ENCODE results near the gene PRMT1.
A peak's percentile ranks its signal among the peaks of the same experiment; 100 is the strongest.

Gene PRMT1

DNA sequence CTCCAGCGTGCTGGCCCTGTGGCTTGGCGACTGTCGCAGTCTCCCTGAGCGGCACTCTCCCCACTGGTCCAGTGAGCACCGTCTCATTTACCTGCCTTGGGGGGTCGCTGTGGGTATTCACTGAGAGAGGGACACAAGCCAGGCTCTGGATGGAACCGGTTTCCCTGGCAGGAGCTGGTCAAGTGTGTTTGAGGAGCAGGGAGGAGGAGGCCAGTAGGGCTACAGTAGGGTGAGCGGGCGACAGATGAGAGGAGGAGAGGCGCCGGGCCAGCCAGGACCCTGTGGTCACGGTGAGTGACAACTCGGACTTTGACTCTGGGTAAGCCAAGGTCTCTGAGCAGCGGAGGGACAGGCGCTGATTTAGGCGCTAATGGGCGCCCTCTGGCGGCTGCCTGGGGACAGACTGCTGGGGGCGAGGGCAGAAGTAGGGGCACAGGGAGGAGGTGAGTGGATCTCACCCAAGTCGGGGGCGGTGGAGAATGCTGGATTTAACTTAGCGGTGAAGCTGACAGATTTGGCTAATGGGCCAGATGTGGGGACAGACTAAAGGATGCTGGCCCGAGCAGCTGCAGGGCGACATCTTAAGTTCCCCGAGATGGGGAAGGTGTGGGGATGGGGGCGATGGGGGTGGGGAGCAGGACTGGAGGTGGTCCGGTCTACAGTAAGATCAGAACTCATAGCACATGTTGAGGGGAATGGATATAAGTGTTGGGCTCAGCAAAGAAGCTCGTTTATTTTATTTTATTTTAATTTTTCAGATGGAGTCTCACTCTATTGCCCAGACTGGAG is 4.7 kb upstream of the PRMT1 start:
- peak; percentile 71 for DNase-seq

DNA sequence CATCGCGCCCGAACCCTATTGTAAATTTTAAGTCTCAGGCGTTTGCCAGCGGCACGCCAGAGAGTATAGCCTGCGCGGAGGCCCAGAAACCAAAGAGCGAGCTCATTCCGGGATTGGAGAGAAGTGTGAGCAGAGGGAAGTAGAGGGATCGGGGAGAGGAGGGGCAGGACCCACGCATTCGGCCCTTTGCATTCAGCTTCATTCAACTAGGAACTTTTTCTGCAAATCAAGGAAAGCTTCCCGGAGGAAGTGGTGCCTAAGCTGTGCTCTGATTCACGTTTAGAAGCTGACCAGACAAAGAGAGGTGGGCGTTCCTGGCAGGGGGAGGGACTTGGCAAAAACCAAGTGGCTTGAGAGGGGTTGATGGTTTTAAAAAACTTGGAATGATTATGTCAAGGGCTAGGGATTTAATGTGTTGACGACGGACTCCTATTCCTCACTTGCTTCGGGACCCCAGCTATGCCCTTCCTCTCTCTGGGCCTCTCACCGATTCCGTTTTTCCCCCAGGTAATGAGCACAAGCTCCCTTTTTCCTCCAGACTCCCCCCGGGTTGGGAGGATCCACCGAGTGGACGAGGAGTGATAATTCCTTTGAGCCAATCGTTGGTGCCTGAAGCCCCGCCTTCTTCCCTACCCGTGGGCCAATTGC is 811 bp upstream of the PRMT1 start:
- DNase-seq, result no peak

DNA sequence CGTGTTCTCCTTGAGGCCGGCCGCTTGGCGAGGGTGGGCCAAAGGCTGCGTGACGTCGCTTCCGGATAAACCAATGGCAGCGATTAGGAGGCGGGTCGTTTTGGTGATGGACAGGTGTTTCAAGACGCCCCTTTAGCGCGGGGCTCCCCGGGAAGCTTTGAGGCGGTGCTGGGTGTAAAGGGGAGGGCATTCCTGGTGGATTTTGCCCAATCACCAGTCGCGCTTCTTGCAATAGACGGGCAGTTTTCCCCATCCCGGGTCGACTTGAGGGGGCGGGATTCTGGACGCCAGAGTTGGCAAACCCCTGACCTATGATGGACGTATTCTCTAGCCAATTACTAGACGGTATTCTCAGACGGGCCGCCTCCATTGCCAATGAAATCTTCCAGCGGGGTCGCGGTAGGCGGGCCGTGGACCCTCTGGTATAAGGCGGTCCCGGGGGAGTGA is 264 bp upstream of the PRMT1 start:
- peak; percentile 100 for DNase-seq

DNA sequence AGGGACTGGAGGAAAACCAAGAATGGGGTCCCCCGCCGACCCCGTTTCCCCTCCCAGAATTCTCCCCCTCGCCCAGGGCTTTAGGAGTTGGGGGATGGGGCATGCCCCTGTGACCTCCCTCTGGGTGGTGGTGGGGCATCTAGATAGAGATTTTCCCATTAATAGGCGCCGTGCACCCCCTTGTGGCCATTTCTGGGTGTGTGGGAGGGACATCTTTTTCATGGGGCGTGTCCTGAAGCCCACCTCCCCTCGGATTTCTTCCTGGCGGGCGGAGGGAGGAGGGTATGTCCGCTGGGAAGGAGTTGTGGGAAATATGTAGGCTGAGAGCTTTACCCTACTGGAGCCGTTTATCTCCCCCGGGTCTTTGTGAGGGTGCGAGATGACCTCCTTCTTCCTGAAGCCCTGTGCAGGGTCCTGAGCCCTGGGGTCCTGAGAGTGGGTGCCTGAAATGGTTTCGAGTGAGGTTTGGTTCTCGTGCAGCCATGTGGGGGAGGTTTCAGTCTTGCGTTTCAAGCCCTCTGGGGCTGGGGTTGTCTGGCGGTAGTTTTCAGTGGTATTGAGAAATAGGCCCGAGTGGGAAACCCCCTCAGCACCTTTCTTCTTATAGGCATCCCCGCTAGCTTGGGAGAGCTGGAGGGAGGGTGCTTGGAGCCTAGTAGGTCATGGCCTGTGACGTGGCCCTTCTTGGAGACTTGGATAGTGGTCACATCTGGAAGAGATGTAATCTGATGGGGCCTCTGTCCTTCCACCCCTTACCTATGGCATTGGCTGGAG is 1.0 kb downstream of the PRMT1 start:
- peak; percentile 85 for DNase-seq

DNA sequence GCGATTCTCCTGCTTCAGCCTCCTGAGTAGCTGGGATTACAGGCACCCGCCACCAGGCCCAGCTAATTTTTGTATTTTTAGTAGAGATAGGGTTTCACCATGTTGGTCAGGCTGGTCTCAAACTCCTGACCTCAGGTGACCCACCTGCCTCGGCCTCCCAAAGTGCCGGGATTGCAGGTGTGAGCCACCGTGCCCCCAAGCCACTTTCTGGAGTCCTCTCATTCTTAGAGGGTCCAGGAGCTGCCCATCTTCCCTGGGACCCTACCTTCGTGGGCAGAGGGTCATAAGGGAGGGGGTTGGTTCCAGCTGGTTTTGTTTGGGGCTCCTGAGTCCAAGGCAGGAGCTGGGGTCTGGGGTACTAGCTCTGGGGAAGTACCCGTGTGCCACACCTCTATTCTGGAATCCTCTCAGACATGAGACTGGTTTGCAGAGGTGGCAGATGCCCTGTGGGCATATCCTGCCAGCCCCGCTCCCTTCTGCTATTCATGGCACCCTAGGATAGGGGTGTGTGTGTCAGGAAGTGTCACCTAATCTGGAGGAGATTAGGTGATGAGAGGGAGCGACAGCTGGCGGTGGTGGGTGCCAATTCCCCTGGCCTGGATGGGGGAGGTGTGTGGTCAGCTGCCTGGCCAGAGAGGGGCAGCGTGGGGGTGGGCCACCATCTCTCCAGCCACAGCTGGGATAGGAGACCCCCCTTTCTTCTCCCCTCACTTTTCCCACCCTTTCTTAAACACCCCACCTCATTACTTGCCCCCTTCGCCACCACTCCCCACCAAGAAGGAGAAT is 2.1 kb downstream of the PRMT1 start:
- DNase-seq, result no peak

DNA sequence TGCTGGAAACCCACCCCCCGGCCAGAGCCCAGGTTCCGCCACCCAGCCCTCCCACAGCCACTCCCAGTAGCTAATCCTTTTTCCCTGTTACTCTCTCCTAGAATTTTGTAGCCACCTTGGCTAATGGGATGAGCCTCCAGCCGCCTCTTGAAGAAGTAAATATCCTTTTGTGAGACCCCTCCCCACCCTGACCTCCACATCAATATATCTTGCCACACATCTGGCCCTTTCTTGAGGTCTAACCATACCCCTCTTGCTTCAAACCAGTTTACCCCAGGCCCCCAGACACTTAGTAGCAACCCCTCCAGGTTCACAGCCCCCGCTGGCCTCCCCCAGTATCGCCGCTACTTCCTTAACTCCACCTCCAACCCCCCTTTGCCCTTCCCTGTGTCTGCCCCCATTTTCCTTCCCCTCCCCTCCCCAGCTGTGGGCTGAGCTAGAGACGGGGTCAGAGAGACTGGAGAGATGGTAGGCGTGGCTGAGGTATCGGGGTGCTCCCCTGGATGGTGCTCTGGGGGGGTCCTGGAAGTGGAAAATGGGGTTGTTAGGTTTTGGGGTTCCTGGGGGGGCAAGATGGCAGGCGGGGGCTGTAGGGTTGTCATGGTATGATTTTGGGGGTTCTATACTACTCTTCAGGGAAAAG is 2.8 kb downstream of the PRMT1 start:
- no peak for DNase-seq

DNA sequence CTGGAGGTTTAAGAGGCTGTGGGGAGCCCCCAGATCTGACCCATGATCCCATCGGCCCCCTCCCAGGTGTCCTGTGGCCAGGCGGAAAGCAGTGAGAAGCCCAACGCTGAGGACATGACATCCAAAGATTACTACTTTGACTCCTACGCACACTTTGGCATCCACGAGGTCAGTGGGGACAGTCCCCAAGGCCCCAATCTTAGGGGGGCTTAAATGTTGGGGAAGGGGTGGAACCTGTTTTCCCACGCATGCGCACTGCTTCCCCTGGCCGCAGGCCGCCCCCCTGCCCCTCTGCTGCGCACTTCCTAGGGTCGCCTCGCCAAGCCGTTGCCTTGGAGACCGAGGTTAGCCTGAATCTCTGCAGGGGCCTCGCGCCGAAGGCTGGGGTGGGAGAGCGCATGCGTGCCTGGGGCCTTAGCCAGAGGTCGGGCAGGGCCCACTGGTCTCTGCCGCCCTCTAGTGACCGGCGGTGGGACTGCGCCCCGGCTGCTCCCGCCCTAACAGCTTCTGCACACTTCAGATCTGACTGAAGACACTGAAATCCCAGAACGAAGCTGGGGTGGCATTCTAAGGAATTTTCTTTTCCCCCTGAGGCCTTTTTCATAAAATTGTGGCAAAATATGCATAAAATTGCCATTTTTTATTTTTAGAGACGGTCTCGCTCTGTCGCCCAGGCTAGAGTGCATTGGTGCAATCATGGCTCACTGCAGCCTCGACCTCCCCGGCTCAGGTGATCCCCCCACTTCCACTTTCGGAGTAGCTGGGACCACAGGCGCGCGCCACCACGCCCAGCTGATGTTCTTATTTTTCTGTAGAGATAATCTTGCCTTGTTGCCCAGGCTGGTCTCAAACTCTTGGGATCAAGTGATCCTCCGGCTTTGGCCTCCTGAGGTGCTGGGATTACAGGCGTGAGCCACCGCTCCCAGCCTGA is 3.6 kb downstream of the PRMT1 start:
- peak; percentile 86 for DNase-seq

DNA sequence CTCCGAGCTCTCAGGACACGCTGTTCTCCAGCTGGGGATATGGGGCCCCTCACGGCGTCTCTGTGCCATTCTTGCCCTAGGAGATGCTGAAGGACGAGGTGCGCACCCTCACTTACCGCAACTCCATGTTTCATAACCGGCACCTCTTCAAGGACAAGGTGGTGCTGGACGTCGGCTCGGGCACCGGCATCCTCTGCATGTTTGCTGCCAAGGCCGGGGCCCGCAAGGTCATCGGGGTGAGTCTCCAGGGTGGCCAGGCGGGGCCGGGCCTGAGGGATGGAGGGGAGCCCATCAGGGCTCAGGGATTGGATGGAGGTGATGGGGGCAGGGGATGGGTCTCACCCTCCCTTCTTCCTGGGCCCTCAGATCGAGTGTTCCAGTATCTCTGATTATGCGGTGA is 4.8 kb downstream of the PRMT1 start:
- no peak for DNase-seq

DNA sequence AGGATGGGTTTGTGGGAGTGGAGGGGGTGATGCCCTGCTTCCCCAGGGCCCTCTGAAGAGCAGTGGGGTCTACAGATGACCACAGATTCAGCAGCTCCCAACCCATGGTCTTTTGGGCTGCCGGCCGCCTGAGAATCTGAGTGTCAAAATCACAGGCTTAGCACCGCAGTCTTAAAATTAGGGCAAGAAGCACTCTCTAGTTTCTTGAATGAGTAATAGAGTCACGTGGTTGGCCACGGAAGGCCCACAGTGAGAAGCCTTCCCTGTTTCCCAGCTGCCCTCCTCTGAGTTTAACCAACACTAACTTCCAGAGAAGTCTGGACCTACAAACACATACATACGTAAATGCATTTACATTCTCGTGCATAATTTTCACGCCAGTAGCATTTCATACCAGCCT is 5.2 kb downstream of the PRMT1 start:
- DNase-seq, result no peak

DNA sequence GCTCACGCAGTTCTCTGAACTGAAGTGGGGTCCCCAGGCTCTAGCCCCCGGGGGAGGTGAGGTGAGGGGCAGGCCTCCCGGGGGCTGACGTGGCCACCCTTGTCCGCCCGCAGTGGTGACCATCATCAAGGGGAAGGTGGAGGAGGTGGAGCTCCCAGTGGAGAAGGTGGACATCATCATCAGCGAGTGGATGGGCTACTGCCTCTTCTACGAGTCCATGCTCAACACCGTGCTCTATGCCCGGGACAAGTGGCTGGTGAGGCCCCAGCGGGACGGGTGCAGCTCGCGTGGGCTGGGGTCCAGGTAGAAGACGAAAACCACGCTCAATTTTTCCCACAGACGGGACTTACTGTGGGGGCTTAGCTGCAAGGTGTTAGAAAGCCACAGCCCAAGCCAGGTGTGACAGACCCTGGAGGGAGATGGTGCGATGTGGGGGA is 6.8 kb downstream of the PRMT1 start:
- no peak for DNase-seq

DNA sequence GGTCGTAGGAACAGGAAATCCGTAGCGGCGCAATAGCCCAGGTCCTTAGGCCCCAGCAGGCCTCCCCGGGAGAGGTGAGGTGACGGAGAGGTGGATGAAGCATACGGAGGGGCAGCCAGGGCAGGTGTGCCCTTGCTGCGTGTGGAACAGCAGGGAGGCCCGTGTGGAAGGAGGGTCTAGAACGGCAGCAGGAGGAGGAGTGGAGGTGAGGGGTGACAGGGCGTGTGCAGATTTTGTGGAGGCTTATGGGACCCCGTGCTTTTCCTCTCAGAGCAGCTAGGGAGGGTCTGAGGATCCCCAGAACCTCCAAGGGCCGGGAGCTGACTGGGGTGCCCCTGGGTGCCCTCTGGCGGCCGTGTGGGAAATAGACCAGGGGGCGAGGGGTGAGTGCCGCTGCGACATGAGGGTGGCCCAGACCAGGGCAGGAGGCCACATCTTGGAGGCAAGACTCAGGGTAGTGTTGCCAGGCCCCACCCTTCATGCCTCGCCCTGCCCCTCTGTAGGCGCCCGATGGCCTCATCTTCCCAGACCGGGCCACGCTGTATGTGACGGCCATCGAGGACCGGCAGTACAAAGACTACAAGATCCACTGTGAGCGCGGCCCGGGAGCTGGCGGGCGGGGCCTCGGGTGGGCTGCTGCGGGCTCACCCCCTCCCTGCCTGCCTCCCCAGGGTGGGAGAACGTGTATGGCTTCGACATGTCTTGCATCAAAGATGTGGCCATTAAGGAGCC is 7.3 kb downstream of the PRMT1 start:
- no peak for DNase-seq

DNA sequence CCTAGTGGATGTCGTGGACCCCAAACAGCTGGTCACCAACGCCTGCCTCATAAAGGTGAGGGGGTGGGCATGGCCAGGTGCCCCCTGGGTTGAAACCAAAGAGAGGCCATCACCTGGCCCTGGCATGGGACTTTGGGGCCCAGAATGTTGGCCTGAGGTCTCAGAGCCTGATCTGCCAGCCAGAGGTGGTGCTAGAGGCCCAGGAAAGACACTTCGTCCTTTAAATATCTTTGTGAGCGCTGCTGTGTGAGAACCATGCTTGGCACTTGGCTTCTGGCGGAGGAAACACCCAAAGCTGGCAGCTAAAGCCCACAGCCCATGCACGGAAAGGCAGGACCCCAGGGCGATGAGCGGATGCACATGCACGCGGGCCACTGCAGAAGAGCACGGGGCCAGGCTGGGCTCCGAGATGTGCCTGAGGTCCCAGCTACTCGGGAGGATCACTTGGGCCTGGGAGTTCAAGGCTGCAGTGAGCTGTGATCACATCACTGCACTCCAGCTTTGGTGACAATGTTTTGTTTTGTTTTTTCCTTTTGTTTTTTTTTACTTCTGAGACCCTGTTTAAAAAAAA is 8.0 kb downstream of the PRMT1 start:
- no peak for DNase-seq

DNA sequence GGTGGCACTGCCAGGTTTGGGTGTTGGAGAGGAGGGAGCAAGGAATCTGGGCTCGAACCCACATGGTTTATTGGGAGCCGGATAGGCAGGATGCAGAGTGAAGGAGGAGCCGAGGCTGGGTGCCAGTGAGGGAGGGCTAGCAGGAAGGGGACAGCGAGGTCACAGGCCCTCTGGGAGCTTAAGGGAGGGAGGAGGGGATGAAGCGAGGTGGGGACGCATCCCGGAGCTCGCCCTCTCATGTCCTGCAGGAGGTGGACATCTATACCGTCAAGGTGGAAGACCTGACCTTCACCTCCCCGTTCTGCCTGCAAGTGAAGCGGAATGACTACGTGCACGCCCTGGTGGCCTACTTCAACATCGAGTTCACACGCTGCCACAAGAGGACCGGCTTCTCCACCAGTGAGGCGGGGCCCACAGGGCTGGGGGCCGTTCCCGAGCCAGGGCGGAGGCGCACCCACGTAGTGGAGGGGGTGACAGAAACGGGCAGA is 8.8 kb downstream of the PRMT1 start:
- DNase-seq, result no peak

DNA sequence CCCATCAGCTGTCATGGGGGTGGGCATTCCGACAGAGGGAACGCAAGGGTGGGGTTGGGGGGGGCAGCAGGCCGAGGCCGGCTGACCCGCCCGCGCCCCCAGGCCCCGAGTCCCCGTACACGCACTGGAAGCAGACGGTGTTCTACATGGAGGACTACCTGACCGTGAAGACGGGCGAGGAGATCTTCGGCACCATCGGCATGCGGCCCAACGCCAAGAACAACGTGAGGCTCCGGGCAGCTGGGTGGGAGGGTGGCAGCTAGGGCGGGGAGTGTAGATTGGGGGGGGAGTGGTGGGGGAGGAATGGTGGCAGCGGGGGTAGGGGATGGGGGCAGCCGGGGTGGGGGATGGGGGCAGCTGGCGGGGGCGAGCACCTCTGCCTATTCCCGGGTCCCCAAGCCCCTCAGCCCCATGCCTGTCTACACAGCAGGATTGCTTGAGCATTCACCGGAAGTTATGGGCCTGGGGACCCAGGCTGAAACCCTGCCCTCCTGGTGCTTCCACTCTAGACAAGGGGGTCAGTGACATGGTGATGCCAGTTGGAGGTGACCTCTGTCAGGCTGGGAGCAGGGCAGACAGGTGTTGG is 9.5 kb downstream of the PRMT1 start:
- DNase-seq, result no peak

DNA sequence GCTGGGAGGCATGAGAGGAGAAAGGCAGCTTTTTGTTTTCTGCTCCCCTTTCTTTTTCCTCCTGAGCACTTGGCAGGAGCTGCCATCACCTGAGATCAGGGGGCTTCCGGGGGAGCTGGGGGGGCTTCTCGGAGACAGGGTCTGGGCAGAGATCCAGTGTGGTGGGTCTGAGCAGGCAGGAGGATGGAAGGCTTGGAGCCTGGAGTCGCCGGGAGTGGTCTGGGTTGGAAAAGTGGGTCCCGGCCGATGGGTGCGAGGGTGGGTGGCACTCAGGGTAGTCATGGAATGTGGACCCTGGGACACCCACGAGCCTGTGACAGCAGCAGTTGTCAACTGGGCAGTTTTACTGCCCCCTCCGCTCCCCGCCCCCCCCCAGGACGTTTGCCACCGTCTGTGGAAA is 10.1 kb downstream of the PRMT1 start:
- no peak for DNase-seq

DNA sequence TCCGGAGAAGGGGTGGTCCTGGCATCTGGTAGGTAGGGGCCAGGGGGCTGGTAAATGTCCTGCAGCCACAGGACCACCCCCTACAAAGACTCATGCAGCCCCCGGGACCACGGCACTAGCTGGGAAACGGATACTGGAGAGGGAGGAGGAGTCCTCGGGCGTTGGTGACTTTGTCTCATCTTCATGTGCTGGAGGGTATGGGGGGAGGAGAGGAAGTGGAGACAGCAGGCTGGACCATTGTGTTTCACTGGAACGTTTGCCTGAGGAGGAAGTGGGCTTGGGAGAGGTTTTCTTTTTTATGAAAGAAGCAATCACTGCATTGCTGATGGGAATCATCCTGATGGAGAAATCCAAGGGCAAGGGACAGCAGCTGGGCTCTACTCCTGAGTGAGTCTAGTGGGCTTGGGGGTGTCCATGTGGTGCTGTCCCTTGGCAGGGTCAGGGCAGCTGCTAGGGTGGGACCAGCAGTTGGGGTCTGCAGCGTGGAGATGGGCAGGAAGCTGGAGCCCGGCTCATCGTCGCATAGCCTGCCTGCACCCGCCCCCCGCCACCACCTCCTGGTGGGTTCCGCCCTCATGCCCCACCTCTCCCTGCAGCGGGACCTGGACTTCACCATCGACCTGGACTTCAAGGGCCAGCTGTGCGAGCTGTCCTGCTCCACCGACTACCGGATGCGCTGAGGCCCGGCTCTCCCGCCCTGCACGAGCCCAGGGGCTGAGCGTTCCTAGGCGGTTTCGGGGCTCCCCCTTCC is 10.7 kb downstream of the PRMT1 start:
- DNase-seq, result no peak

DNA sequence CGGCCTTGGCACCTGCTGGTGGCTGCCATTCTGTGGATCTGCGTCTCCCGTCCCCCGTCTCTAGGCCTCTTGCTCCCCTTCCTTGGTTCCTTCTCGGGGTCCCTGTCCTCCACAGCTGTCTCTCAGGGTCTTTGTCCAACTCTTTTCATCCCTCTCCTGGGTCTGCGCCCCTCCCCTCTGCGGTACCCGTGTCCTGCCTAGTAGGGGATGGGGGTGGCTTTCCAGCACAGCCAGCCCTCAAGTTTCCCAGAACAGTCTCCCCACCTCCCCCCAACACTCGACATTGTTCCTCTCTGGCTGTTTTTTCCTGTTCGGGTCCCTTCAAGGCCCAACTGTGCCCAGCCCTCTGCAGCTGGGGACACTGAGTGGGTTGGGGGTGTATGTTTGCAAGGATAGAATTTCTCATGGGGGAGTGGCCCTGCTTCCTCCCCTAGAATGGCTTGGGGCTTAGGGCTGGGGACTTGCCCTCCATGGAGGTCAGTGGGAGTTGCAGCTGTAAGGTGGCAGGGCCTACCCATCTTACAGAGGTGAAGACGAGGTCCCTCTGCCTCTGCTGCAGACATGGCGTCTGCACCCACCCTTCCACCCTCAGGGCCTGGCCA is 11.6 kb downstream of the PRMT1 start:
- DNase-seq, result no peak

Data from hematopoietic multipotent progenitor cell treated with erythropoietin and hydrocortisone succinate and interleukin-3 and kit ligand, for 8 days (in vitro differentiated cells).